Mammary epithelial cell (primary cell): ENCODE results near the gene RBM25.
"Not testable (repeated sequence)": the region's sequence is repeated elsewhere in the genome, so short reads cannot be mapped to it uniquely, and the experiment has no call there.

Source experiments
- EZH2 ChIP-seq: IDR thresholded peaks from 2 replicates; pipeline ENCODE4 v1.6.1; 2012; ENCODE audit warnings: low read length, inconsistent platforms, borderline replicate concordance
- TF ChIP-seq, protein P1 (sequence below), 2 donors: IDR thresholded peaks in 1 of 2; conservative IDR thresholded peaks in 1 of 2; 2 replicates each; pipeline ENCODE4 v1.5.1; 2011 to 2012; ENCODE audit warnings: inconsistent platforms in 2 of 2, low read length in 2 of 2, mild to moderate bottlenecking in 2 of 2, control low read depth in 1 of 2, low read depth in 1 of 2; ENCODE audit not compliant: insufficient read depth in 1 of 2; ENCODE audit errors: extremely low read depth in 1 of 2

DNA sequence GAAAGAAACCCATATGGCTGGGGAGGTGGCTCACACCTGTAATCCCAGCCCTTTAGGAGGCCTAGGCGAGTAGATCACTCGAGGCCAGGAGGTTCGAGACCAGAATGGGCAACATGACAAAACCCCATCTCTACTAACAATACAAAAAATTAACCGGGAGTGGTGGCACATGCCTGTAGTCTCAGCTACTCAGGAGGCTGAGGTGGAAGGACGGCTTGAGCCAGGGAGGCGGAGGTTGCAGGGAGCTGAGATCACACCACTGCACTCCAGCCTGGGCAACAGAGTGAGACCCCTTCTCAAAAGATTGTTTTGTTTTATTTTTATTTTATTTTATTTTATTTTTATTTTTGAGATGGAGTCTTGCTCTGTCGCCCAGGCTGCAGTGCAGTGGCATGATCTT lies 47.1 kb upstream of the RBM25 start:
- TF ChIP-seq, protein P1, sequence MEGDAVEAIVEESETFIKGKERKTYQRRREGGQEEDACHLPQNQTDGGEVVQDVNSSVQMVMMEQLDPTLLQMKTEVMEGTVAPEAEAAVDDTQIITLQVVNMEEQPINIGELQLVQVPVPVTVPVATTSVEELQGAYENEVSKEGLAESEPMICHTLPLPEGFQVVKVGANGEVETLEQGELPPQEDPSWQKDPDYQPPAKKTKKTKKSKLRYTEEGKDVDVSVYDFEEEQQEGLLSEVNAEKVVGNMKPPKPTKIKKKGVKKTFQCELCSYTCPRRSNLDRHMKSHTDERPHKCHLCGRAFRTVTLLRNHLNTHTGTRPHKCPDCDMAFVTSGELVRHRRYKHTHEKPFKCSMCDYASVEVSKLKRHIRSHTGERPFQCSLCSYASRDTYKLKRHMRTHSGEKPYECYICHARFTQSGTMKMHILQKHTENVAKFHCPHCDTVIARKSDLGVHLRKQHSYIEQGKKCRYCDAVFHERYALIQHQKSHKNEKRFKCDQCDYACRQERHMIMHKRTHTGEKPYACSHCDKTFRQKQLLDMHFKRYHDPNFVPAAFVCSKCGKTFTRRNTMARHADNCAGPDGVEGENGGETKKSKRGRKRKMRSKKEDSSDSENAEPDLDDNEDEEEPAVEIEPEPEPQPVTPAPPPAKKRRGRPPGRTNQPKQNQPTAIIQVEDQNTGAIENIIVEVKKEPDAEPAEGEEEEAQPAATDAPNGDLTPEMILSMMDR (conservative IDR thresholded peaks at IDR 0.05 in 1 of 2, IDR thresholded peaks at IDR 0.05 in 1 of 2; ENCODE audit: extremely low read depth in 1 of 2, insufficient read depth in 1 of 2, low read depth in 1 of 2, low read length in 2 of 2), result not testable (repeated sequence)
- TF ChIP-seq EZH2, result not testable (repeated sequence)
